UCSD-AML1 (cell line): ENCODE results near the gene USP8.
"Not testable (repeated sequence)": the region's sequence is repeated elsewhere in the genome, so short reads cannot be mapped to it uniquely, and the experiment has no call there.

ENCODE experiments used
- DNase-seq: peaks from one replicate; lab custom pipeline; 2025; ENCODE audit not compliant: unreplicated experiment; lab: John Stamatoyannopoulos, UW

The USP8 gene

DNA sequence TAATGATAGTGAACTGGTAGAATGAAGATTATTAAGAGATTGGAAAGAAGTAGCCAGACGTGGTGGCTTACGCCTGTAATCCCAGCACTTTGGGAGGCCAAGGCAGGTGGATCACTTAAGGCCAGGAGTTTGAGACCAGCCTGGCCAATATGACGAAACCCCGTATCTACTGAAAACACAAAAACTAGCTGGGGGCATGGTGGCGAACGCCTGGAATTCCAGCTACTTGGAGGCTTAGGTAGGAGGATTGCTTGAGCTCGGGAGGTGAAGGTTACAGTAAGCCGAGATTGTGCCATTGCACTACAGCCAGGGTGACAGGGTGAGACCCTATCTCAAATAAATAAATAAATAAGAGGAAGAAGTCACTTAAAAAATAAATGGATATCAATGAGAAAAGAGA, 14.0 kb downstream of the USP8 start:
- no peak for DNase-seq

DNA sequence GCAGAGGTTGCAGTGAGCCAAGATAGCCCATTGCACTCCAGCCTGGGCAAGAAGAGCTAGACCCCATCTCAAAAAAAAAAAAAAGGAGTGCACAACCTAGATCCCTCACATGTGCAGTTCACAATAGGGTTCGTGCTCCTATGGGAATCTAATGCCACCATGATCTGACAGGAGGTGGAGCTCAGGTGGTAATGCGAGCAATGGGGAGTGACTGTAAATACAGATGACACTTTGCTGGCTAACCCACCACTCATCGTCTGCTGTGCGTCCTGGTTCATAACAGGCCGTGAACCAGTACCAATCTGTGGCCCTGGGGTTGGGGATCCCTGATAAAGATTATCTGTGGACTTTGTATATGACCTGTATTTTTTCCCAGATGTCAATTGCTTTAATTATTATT, 16.7 kb downstream of the USP8 start:
- no peak for DNase-seq

DNA sequence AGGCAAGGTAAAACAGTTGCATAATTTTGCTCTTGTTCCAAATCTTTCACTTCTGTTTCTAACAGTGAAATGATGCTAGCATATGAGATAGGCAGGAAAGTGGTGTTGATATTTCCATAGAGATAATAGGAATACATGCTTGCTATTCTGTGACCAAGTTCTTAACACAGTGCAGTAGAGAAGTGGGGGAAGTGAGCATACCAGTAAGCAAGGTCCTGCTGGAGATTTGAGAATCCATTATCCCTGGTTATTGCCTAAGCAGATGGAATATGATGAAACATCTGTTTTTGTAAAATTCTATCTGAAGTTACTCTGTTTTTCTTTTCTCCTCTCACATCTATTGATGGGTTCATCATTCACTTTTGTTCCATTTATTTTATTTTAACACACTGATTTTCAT, 28.7 kb downstream of the USP8 start:
- DNase-seq, result no peak

DNA sequence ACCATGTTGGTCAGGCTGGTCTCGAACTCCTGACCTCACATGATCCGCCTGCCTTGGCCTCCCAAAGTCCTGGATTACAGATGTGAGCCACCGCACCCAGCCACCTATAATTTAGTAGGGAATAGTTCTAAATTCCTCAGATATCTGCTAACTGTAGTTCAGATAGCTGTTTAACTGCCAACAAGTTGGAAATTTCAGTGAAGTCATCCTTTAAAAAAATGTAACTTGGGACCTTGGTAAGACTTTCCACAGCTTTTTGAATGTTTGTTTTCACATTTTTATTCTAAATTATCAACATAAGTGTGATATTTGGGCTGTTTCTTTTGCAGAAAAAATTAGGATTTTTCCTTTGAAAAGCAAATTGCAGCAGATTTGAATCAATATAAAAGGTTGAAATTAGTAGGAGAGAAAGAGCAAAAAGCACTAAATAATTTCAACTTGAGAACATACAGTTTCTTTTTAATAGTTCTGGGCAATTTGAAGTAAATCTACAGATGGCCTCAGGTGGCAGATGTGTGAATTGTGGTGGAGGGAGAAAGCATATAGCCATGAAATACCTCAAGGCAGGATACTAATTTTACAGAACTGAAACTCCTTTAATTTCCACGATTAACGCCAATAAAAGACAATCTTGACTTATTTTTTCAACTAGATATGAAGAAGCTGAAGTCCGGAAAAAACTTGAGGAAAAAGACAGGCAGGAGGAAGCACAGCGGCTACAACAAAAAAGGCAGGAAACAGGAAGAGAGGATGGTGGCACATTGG, 34.3 kb downstream of the USP8 start:
- no peak for DNase-seq

DNA sequence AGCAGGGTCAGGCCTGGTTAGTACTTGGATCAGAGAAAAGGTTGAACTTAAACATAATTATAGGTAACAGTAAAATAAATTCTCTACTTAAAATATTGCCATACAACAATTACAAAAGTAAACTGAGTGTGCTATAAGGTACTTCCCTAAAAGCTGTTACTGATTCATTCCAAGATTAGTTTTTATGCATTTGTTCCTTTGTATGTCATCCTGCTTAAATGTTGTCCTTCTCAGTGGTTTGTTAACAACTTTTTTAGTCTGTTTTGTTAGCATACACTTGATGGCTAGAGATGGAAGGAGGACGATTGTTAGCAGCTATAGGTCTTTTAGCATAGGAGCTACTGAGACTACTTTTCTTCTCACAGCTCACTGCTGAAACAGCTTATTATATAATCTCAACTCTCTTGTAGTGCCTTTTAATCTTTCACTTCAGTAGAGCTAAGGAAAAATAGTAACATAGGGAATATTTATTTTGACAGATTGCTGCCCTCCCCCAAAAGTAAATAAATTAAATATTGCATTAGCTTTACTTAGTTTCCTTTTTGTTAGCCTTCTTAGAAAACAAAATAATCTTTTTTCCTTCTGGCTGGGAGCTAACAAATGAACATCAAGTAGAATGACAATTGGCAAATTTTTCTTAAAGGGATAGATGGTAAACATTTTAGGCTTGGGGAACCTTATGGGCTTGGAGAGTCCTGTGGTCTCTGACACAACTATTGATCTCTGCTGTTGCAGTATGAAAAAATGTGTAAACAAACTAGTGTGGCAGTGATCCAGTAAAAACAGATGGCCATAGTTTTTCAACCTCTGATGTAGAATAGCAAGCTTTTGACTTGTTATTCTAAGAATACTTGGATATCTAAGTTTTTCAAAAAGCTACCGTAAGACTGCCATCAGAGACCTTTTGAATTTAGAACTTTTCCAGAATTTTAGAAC, 39.5 kb downstream of the USP8 start:
- DNase-seq, result no peak

DNA sequence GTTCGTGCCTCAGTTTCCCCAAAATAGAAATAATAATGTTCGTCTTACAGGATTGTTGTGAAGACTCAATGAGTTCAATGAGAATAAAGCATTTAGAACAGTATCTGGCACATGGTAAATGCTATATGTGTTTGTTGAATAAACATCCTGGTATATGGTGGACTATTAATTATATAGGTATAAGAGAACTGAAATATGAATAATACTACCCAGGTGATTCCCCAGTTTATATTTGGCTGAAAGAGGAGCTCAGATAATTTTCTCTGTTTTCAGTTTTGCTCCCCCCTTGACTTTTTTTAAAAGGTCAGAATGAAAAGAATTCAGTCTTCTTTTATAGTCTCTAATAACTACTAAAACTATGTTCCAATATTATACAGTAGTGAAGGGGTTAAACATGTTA, 46.9 kb downstream of the USP8 start:
- DNase-seq, result no peak

DNA sequence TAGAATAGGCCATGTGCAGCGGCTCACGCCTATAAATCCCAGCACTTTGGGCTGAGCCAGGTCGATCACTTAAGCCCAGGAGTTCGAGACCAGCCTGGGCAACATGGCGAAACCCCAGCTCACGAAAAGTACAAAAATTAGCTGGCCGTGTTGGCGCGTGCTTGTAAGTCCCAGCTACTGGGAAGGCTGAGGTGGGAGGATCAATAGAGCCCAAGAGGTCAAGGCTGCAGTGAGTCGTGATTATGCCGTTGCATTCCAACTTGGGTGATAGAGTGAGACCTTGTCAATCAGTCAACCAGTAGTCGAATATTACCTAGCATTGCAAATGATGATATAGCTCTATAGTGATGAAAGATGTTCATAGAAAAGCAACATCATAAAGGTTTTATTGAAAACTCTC, 51.9 kb downstream of the USP8 start:
- no peak for DNase-seq

DNA sequence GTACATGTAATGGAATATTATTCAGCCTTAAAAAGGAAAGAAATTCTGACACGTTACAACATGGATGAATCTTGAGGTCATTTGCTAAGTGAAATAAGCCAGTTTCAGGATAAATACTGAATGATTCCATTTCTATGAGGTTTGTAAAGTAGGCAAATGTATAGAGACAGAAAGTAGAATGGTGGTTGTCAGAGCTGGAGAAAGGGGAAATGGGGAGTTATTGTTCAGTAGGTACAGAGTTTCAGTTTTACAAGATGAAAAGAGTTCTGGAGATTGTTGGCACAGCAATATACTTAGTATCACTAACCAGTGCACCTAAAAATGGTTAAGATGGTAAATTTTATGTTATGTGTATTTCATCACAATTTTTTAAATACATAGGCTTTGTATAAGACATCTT, 60.6 kb downstream of the USP8 start:
- DNase-seq, result no peak

DNA sequence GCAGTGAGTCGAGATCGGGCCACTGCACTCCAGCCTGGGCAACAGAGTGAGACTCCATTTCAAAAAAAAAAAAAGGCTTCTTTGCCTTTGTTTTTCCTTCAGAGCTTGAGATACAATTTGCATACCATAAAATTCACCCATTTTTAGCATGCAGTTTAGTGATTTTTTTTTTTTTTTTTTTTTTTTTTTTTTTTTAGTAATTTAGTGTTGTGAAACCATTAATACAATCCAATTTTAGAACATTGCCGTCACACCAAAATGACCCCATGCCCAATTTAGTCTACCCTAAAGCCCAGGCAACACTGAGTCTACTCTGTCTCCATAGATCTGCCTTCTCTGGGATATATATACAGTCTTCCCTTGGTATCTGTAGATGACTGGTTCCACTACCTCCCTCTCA, 61.2 kb downstream of the USP8 start:
- DNase-seq, result no peak

DNA sequence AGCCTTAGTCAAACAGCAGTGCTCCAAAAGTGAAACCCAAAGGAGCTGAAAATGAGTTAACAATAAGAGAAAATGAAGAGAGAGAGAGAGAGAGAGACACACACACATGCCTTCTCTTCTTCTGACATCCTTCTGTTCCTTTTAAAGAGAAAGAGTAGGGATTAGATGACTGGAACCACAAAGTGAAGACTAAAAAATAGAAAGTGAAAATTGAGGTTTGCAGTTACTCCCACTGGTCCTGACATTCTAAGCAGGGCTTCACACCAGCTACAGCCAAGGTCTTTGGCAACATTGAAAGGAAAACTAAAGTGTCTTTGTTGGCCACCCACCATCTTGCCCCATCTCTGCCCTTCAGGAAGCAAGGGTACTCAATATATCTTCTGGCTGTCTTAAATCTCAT, 63.1 kb downstream of the USP8 start:
- no peak for DNase-seq

DNA sequence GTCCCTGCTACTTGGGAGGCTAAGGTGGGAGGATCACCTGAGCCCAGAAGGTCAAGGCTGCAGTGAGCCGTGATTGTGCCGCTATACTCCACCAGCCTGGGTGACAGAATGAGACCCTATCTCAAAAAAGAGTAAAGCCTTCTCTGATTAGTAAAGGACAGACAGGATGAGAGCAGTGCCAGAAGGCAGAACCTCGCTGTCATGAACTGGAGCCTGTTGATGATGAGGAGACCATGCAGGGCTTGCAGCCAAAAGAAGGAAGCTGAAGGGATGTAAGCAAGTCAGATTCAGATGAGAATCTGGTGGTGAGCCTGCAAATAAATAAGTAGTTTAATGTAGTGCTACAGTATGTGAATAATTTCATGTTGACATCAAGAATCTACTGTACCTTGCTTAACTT, 69.4 kb downstream of the USP8 start:
- no peak for DNase-seq

DNA sequence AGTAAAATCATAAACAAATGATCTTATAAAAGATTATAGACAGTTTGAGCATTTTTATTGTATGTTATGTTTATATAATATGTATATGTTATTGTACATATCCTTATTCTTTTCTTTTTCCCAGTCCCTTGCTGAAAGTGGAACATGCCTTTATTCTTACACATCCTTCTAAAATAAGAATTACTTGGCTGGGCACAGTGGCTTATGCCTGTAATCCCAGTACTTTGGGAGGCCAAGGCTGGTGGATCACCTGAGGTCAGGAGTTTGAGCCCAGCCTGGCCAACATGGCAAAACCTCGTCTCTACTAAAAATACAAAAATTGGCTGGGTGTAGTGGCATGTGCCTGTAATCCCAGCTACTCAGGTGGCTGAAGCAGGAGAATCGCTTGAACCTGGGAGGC, 70.3 kb downstream of the USP8 start:
- not testable (repeated sequence) for DNase-seq

DNA sequence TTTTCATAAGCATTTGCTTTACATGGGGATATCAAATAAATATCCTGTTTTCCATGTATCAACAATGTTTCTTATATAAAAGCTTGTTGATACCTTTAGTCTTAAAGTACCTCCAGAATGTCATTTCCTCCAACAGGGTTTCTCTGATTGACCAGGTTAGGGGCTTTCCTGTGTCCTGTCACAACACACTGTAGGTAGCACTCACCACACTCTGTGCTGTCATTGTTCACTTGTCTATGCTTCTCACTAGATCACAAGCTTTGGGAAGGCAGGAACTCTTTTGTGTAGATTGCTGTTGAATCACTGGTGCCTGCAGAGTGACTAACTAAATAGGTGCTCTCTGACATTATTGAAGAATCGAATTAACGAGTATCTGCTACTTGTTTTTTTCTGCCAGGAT, 72.5 kb downstream of the USP8 start:
- DNase-seq, result no peak

DNA sequence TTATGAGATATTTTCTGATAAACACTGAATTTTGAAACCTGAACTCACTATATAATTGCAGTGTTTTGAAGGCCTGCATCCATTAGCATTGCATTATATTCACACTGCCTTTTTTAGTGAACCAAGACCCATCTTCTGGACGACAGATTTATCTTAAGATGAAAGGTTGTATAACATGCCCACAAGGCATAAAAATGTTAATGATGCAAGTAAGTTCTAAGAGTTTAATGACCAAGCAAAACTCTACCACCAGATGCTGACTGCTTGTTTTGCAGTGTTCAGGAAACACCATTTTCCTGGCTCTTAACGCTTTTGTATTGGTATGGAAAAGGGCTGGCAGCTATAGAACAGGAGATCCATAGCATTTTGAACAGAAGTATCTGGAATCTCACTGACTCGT, 76.1 kb downstream of the USP8 start:
- no peak for DNase-seq

DNA sequence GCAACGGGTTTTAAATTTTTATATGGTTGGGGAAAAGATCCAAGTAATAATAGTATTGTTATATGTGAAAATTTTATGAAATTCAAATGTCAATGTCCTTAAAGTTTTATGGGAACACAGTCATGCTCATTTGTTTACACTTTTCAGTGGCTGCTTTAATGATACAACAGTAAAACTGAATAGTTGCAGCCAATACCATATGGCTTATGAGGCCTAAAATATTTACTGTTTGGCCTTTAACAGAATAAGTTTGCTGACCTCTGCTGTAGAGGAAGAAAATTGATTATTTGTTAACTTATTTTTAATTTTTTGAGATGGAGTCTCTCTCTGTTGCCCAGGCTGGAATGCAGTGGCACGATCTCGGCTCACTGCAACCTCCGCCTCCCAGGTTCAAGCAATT, 77.6 kb downstream of the USP8 start:
- no peak for DNase-seq

DNA sequence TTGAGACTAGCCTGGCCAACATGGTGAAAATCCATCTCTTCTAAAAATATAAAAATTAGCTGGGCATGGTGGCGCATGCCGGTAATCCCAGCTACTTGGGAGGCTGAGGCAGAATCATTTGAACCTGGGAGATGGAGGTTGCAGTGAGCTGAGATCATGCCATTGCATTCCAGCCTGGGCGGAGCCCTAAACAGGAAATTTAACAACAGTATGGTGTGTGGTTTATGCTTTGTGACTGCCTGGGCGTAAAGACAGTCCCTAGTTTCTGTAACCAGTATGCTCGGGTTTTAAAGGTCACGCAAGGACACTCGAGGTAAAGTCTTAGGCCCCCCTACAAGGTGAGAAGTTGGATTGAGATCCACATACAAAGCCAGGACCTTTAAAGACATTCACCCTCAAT, 78.9 kb downstream of the USP8 start:
- no peak for DNase-seq

DNA sequence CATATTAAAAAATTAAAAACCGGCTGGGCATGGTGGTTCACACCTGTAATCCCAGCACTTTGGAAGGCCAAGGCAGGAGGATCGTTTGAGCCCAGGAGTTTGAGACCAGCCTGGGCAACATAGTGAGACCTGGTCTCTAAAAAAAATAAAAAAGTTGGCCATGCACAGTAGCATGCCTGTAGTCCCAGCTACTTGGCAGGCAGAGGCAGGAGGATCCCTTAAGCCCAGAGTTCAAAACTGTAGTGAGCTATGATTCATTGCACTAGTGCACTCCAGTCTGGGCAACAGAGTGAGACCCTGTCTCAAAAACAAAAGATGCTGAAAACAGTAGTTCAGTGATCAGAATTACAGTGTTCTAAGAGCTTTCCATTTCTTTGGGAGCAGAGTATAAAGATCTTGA, 81.5 kb downstream of the USP8 start:
- not testable (repeated sequence) for DNase-seq

DNA sequence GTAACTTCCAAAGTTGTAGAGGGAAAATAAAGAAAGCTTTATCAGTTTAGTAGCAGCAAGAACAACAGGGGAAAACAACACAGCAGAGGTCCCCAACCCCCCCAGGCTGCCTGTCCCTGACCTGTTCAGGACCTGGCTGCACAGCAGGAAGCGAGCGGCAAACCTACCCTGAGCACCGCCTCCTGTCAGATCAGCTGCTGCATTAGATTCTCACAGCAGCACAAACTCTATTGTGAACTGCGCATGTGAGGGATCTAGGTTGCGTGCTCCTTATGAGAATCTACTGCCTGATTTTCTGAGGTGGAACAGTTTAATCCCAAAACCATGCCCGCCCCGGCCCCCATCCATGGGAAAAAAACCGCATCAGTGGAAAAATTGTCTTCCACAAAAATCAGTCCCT, 81.9 kb downstream of the USP8 start:
- DNase-seq, result no peak

DNA sequence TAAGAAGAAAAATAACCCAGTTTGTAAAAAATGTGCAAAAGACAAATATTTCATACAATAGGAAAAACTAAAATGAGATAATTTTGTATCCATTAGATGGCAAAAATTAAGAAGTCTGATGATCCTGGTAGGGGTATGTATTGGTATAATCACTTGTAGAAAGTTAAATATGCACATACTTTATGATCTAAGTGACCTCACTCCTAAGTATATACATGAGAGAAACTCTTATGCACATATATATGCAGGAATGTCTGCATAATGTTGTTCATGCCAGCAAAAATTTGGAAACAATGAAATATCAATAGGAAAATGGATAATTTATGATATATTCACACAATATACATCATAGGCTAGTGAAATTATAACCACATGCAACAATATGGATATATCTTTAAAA, 88.8 kb downstream of the USP8 start:
- no peak for DNase-seq

DNA sequence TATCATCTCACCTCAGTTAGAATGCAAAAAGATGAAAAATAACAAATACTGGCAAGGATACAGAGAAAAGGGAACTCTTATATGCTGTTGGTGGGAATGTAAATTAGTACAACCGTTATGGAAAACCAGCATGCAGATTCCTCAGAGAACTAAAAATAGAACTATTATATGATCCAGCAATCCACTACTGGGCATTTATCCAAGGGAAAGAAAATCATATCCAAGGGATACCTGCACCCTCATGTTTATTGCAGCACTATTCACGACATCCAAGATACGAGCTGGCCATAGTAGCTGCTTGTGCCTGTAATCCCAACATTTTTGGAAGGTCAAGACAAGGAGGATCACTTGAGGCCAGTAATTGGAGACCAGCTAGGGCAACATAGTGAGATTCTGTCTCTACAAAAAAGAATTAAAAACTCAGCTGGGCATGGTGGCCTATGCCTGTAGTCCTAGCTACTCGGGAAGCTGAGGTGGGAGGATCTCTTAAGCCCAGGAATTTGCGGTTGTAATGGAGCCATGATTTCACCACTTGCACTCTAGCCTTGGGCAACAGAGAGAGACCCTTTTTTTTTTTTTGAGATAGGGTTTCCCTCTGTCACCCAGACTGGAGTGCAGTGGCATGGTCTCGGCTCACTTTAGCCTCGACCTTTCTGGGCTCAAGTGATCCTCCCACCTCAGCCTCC, 95.7 kb downstream of the USP8 start:
- no peak for DNase-seq

DNA sequence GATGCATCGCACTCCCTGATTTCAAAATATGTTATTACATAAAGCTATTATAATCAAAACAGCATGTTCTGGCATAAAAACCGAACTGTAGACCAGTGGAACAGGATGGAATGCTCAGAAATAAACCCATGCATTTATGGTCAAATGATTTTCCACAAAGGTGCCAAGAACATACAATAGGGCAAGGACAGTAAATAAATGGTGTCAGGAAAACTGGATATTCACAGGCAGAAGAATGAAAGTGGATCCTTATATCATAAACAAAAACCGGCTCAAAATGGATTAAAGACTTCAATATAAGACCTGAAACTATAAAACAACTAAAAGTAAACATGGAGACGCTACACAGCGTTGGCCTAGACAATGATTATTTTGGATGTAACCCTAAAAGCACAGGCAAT, 99.6 kb downstream of the USP8 start:
- DNase-seq, result no peak

DNA sequence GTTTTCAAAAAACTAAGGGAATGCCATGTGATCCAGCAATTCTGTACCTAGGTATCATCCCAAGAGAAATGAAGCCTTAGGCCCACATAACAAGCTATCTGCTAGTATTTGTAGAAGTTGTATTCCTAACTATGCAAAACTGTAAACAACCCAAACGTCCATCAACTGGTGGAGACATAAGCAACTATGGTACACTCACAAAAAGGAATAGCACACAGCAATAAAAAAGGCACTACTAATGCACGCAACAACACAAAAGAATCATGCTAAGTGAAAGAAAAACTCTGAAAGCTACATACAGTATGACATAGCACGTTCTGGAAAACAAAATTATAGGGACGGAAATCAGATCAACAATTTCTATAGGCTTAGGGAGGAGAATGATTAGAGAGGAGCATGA, 107.0 kb downstream of the USP8 start:
- no peak for DNase-seq
